ENCODE results near the gene PTPN7. TPM values are rescaled to one million over a fixed set of nuclear protein-coding genes. Genes with fewer than 3 reads are reported as not detected.

The PTPN7 gene
- total RNA-seq, 4 donors from 2014 or later: 0.78 to 2.0 (median 1.7) TPM

DNA sequence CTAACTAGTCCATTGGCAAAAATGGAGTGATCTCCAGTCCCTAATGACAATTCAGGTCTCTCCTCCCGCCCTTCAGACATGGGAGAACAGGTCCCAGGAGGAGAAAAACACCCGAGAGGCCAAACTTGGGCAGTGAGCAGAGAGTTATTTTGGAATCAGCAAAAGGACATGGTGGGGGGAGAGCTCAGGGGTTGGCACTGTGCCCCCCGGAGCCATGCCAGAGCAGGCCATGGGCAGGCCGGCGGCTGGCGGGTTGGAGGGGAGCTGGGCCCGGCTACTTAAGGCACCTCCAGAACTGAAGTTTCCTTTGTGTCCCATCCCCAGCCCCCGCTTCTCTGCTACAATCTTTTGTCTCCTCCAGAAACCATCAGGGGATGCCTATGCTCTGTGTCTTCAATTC is 40.3 kb upstream of the PTPN7 start:
- WGBS, 2 donors (ENCODE audit: low coverage in 1 of 2): 60 to 67% methylated on average over 1 to 3 of the region's 8 CpGs

GRCh38 chr1:202200112-202200548 is 39.7 kb upstream of the PTPN7 start:
- TF ChIP-seq POLR2AphosphoS5 (IDR thresholded peaks at IDR 0.05) (no peak), EP300 (IDR thresholded peaks at IDR 0.05) (no peak), POLR2A (IDR thresholded peaks at IDR 0.05) (no peak)
- TF ChIP-seq, protein P1, sequence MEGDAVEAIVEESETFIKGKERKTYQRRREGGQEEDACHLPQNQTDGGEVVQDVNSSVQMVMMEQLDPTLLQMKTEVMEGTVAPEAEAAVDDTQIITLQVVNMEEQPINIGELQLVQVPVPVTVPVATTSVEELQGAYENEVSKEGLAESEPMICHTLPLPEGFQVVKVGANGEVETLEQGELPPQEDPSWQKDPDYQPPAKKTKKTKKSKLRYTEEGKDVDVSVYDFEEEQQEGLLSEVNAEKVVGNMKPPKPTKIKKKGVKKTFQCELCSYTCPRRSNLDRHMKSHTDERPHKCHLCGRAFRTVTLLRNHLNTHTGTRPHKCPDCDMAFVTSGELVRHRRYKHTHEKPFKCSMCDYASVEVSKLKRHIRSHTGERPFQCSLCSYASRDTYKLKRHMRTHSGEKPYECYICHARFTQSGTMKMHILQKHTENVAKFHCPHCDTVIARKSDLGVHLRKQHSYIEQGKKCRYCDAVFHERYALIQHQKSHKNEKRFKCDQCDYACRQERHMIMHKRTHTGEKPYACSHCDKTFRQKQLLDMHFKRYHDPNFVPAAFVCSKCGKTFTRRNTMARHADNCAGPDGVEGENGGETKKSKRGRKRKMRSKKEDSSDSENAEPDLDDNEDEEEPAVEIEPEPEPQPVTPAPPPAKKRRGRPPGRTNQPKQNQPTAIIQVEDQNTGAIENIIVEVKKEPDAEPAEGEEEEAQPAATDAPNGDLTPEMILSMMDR (IDR thresholded peaks at IDR 0.05): no peak
- H3K4me3 ChIP-seq: no peak overlapping the region
- no peaks in the 10 kb centered on the region for H3K9me3 ChIP-seq
- H3K36me3 ChIP-seq: no peaks in the 10 kb centered on the region
- H3K27me3 ChIP-seq: peaks cover 11% of the 10 kb centered on the region
- 11% methylated on average over 1 of the region's 4 CpGs; no CpG with 5 or more reads in 1 of the 2 donors for WGBS, 2 donors (ENCODE audit: low coverage in 1 of 2)
- H3K27ac ChIP-seq: no peak overlapping the region
- peaks cover 0 to 12% (median 0%) of the 10 kb centered on the region in 3 donors for H3K4me1 ChIP-seq
- ATAC-seq: no peak

More for the DNA sequence above, 40.3 kb upstream of the PTPN7 start:
- ATAC-seq: peak; percentile 20
- H3K4me1 ChIP-seq: peaks cover 0 to 12% (median 0%) of the 10 kb centered on the region in 3 donors
- peaks cover 6% of the 10 kb centered on the region for H3K27me3 ChIP-seq
- no peak overlapping the region for H3K27ac ChIP-seq
- H3K4me3 ChIP-seq: no peak overlapping the region
- peak; percentile 16 for TF ChIP-seq POLR2AphosphoS5 (IDR thresholded peaks at IDR 0.05)
- no peak for TF ChIP-seq POLR2A (IDR thresholded peaks at IDR 0.05)
- H3K36me3 ChIP-seq: no peaks in the 10 kb centered on the region
- no peaks in the 10 kb centered on the region for H3K9me3 ChIP-seq

DNA sequence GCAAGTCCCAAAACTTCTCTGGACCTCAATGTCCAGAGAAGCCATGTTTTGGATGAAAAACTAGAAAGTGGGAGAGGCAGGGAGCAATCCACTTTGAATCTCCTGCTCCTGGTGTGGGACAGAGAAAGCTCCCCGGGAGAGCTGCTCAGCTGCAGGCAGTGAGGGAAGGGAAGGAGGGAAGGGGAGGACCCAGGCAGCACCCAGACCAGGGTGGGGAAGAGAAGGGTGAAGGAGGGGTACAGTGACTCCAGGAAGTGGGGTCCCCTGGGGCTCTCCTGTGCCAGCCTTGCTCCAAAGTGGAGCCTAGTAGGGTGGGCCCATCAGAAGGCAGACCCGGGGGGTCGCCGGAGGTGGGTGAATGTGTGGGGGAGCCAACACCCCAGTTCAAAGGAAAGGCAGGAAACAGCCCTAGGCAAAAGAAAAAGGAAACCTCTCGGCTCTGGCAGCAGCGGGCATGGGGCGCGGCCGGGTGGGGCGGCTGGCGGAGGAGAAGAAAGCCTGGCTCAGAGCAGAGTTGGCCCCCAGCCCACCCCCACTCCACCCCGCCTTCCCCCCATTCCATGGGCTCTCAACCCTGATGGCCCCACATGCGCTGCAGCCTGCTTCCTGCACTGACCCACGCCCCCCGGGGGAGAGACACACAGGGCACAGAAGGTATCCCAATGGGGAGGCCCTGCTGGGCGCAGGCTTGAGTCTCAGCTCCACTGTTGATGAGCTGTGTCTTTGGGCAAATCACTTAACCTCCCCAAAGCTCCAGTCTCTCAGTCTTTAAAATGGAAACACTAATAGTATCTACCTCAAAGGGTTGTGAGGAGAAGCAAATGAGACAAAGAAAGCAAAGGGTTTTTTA is 38.9 kb upstream of the PTPN7 start:
- H3K4me1 ChIP-seq: peaks cover 0 to 12% (median 0%) of the 10 kb centered on the region in 3 donors
- H3K9me3 ChIP-seq: no peaks in the 10 kb centered on the region
- WGBS, 2 donors (ENCODE audit: low coverage in 1 of 2): 20 to 69% methylated on average over 1 to 10 of the region's 16 CpGs
- TF ChIP-seq, protein P1 (IDR thresholded peaks at IDR 0.05): no peak
- TF ChIP-seq EP300 (IDR thresholded peaks at IDR 0.05) (no peak), POLR2A (IDR thresholded peaks at IDR 0.05) (no peak), POLR2AphosphoS5 (IDR thresholded peaks at IDR 0.05) (no peak)
- peaks cover 19% of the 10 kb centered on the region for H3K27me3 ChIP-seq
- no peak overlapping the region for H3K27ac ChIP-seq
- no peak for ATAC-seq
- no peak overlapping the region for H3K4me3 ChIP-seq
- H3K36me3 ChIP-seq: no peaks in the 10 kb centered on the region

GRCh38 chr1:202198366-202198724 is 37.9 kb upstream of the PTPN7 start:
- Histone ChIP-seq H3K4me3 (no peak overlapping the region), H3K27ac (no peak overlapping the region), H3K36me3 (no peaks in the 10 kb centered on the region), H3K4me1 (peaks cover 0 to 21% (median 0%) of the 10 kb centered on the region in 3 donors), H3K9me3 (no peaks in the 10 kb centered on the region), H3K27me3 (peaks cover 29% of the 10 kb centered on the region)
- ATAC-seq: no peak
- 67 to 88% methylated on average over 1 of the region's 1 CpG for WGBS, 2 donors (ENCODE audit: low coverage in 1 of 2)
- TF ChIP-seq POLR2AphosphoS5 (IDR thresholded peaks at IDR 0.05): no peak
- TF ChIP-seq, protein P1 (IDR thresholded peaks at IDR 0.05): no peak
- no peak for TF ChIP-seq POLR2A (IDR thresholded peaks at IDR 0.05)
- no peak for TF ChIP-seq EP300 (IDR thresholded peaks at IDR 0.05)

- H3K27ac ChIP-seq: no peak overlapping the region
- no peaks in the 10 kb centered on the region for H3K9me3 ChIP-seq
- H3K4me3 ChIP-seq: no peak overlapping the region
- TF ChIP-seq POLR2AphosphoS5 (IDR thresholded peaks at IDR 0.05): no peak
- TF ChIP-seq EP300 (IDR thresholded peaks at IDR 0.05): no peak
- no peak for TF ChIP-seq POLR2A (IDR thresholded peaks at IDR 0.05)
- ATAC-seq: no peak
- H3K4me1 ChIP-seq: peaks cover 0 to 27% (median 0%) of the 10 kb centered on the region in 3 donors
- H3K27me3 ChIP-seq: peaks cover 34% of the 10 kb centered on the region
- H3K36me3 ChIP-seq: no peaks in the 10 kb centered on the region
- whole genome bisulfite sequencing, 2 donors (ENCODE audit: low coverage in 1 of 2): 67% methylated on average over 1 of the region's 7 CpGs; no CpG with 5 or more reads in 1 of the 2 donors
Measured at GRCh38 chr1:202197653-202198365, 37.4 kb upstream of the PTPN7 start.

Measured in gastroesophageal sphincter (tissue), 4 donors.